Bronchial smooth muscle cell (primary cell): ENCODE results near the gene EIF2S1. TPM values are rescaled to one million over a fixed set of nuclear protein-coding genes. Genes with fewer than 3 reads are reported as not detected.

Experiments
- total RNA-seq: library from RNA; depleted of rRNA; stranded (reverse); fragments of >200 nt; gene quantifications from 2 replicates; pipeline ENCODE4 v1.2.1, GENCODE V29; 2014

The EIF2S1 gene
- total RNA-seq, result 165 and 201 TPM in 2 replicates

GRCh38 chr14:67359775-67360469, at the start of gene EIF2S1, which contains the start of gene ATP6V1D:
EIF2S1 (plus strand) TSS chr14:67360328; CDS start chr14:67364768, 4,440 bp downstream.
ATP6V1D (minus strand) TSS chr14:67359804; CDS start chr14:67359698, 106 bp downstream.

DNA sequence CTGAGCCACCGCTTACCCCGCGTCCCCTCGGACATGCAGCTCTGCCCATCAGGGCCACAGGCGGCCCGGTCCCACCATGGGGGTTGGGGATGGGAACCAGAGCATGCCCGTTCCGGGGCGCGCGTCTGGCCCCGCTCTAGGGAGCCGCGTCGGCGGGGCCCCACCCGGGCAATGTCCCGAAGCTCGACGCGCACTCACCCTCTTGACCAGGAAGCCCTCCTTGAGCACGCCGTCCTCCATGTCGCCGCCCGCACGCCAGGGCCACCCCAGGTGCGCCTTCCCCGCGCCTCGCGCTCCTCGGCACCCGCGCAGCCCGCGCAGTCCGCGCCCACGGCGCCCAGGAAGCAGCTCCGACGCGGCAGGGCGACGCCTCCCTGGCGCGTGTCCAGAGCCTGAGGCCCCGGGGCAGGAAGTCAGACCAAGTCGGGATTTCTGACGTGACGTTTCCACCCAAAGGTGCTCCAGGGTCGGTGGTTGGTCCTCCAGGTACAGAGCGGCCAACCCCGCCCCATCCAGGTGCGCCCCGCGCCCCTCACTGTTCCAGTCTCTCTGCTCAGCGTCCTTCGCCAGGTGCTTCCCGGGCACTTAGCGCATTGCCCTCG, 51.8 kb downstream of the EIF2S1 start, which contains the start of gene PLEK2:
TSS of gene PLEK2 (minus strand) at position 346 of the 602 bp plus-strand sequence. CDS start at position 240, 106 bp downstream.

Other genes with a start within 250 kb of the EIF2S1 start
- not detected in 2 replicates for gene GARIN2, start 170.9 kb upstream of the EIF2S1 start, total RNA-seq
- gene PALS1, start 118.9 kb upstream of the EIF2S1 start, total RNA-seq, result 16.8 and 29.8 TPM in 2 replicates
- gene ATP6V1D, start 524 bp upstream of the EIF2S1 start, total RNA-seq, result 69.3 and 119 TPM in 2 replicates
- 2.6 and 6.5 TPM in 2 replicates for gene PLEK2, start 51.8 kb downstream of the EIF2S1 start, total RNA-seq
- 0.32 and 0.60 TPM in 2 replicates for gene TMEM229B, start 128.4 kb downstream of the EIF2S1 start, total RNA-seq
- gene PLEKHH1, start 173.0 kb downstream of the EIF2S1 start, total RNA-seq, result under 0.01 and 0.34 TPM in 2 replicates
- 7.4 and 10.5 TPM in 2 replicates for gene PIGH, start 239.9 kb downstream of the EIF2S1 start, total RNA-seq